ENCODE results near the gene CPE.

GRCh38 chr4:165418073-165418472 is 39.3 kb downstream of the CPE start:
- no peak for TF ChIP-seq EZH2 (IDR thresholded peaks at IDR 0.05; ENCODE audit: borderline replicate concordance, low read length)
- TF ChIP-seq, protein P1, sequence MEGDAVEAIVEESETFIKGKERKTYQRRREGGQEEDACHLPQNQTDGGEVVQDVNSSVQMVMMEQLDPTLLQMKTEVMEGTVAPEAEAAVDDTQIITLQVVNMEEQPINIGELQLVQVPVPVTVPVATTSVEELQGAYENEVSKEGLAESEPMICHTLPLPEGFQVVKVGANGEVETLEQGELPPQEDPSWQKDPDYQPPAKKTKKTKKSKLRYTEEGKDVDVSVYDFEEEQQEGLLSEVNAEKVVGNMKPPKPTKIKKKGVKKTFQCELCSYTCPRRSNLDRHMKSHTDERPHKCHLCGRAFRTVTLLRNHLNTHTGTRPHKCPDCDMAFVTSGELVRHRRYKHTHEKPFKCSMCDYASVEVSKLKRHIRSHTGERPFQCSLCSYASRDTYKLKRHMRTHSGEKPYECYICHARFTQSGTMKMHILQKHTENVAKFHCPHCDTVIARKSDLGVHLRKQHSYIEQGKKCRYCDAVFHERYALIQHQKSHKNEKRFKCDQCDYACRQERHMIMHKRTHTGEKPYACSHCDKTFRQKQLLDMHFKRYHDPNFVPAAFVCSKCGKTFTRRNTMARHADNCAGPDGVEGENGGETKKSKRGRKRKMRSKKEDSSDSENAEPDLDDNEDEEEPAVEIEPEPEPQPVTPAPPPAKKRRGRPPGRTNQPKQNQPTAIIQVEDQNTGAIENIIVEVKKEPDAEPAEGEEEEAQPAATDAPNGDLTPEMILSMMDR (IDR thresholded peaks at IDR 0.05; ENCODE audit: low read length), result no peak

Measured in OCI-LY1 (cell line).